OCI-LY3 (cell line): ENCODE data around the gene KCNQ1.

ENCODE experiments used
- H2AFZ ChIP-seq: fragments of 200-600, 300-600 bp; shearing (Covaris generic); 2 replicates; pipeline ENCODE4 v1.6.0; 2014; ENCODE audit warnings: antibody characterized with exemption, low read depth, low read length
- H3K27ac ChIP-seq: fragments of 200-600, 300-600 bp; sonication (generic); 2 replicates; pipeline ENCODE4 v1.5.1; 2014; ENCODE audit warnings: mild to moderate bottlenecking, low read length, moderate library complexity, mixed read lengths
- H3K27me3 ChIP-seq: fragments of 200-600, 300-600 bp; sonication (generic); 2 replicates; pipeline ENCODE4 v1.6.1; 2014; ENCODE audit warnings: low read depth, low read length, mixed read lengths
- H3K36me3 ChIP-seq: fragments of 200-600, 300-600 bp; sonication (generic); replicated peaks from 2 replicates; pipeline ENCODE3; 2014; ENCODE audit warnings: low read depth, low read length, mixed read lengths
- H3K4me1 ChIP-seq: fragments of 300-600, 200-600 bp; sonication (generic); 2 replicates; pipeline ENCODE4 v1.6.1; 2014; ENCODE audit warnings: low read length, mixed read lengths
- H3K4me2 ChIP-seq: fragments of 200-600, 300-600 bp; sonication (generic); 2 replicates; pipeline ENCODE4 v1.6.1; 2014; ENCODE audit warnings: low read length, mixed read lengths
- H3K4me3 ChIP-seq: fragments of 300-600, 200-600 bp; sonication (generic); 2 replicates; pipeline ENCODE4 v1.5.1; 2014; ENCODE audit warnings: antibody characterized with exemption, mild to moderate bottlenecking, low read length, moderate library complexity
- H3K79me2 ChIP-seq: fragments of 300-600, 200-600 bp; shearing (Covaris generic); 2 replicates; pipeline ENCODE4 v1.6.1; 2014; ENCODE audit warnings: mild to moderate bottlenecking, low read length, mixed read lengths
- H3K9ac ChIP-seq: fragments of 300-600, 200-600 bp; shearing (Covaris generic); 2 replicates; pipeline ENCODE4 v1.6.0; 2014; ENCODE audit warnings: mild to moderate bottlenecking, low read length, moderate library complexity
- H3K9me3 ChIP-seq: fragments of 200-600, 300-600 bp; shearing (Covaris generic); 2 replicates; pipeline ENCODE4 v1.6.1; 2014; ENCODE audit warnings: low read length, mixed read lengths; ENCODE audit not compliant: insufficient read depth
- H4K20me1 ChIP-seq: fragments of 200-600, 300-600 bp; sonication (generic); 2 replicates; pipeline ENCODE4 v1.6.1; 2016; ENCODE audit warnings: low read length, mixed read lengths; ENCODE audit not compliant: insufficient read depth
- CTCF ChIP-seq: fragments of 200-600, 300-600 bp; sonication (generic); IDR thresholded peaks from 2 replicates; pipeline ENCODE4 v1.5.1; 2014; ENCODE audit warnings: antibody characterized with exemption, low read length, low read depth
- EZH2phosphoT487 ChIP-seq: fragments of 200-600 bp; shearing (Covaris generic); IDR thresholded peaks from 2 replicates; pipeline ENCODE4 v1.6.1; 2018; ENCODE audit warnings: antibody characterized with exemption, mixed run types, low read depth

Gene KCNQ1

GRCh38 chr11:2699531-2700414, 255.0 kb downstream of the KCNQ1 start, which contains the start of gene KCNQ1OT1:
Gene KCNQ1OT1 (minus strand): TSS chr11:2699994.
- Histone ChIP-seq H4K20me1 (peaks cover 40% of the 10 kb centered on the region), H3K36me3 (no peaks in the 10 kb centered on the region), H3K9me3 (no peaks in the 10 kb centered on the region), H3K27me3 (no peaks in the 10 kb centered on the region), H2AFZ (peak within 1 kb of the TSS; percentile 41; the same call in 1 of the 2 replicates), H3K79me2 (peaks cover 49% of the 10 kb centered on the region), H3K4me2 (peak within 1 kb of the TSS; percentile 91), H3K4me1 (peaks cover 25% of the 10 kb centered on the region), H3K27ac (peak within 1 kb of the TSS; percentile 70), H3K9ac (peak within 1 kb of the TSS; percentile 97), H3K4me3 (peak within 1 kb of the TSS; percentile 98)
- no peak for TF ChIP-seq EZH2phosphoT487
- no peak; the same call in 1 of the 2 replicates for TF ChIP-seq CTCF

GRCh38 chr11:2700415-2701211, 255.8 kb downstream of the KCNQ1 start:
- peak overlapping the region; percentile 97 for H3K9ac ChIP-seq
- peaks cover 31% of the 10 kb centered on the region for H4K20me1 ChIP-seq
- peak overlapping the region; percentile 70 for H3K27ac ChIP-seq
- TF ChIP-seq CTCF (no peak), EZH2phosphoT487 (no peak)
- no peaks in the 10 kb centered on the region for H3K36me3 ChIP-seq
- no peaks in the 10 kb centered on the region for H3K27me3 ChIP-seq
- H3K4me3 ChIP-seq, result peak overlapping the region; percentile 98
- peaks cover 25% of the 10 kb centered on the region for H3K4me1 ChIP-seq
- H2AFZ ChIP-seq, result peak overlapping the region; percentile 41; the same call in 1 of the 2 replicates
- peak overlapping the region; percentile 91 for H3K4me2 ChIP-seq
- peaks cover 41% of the 10 kb centered on the region for H3K79me2 ChIP-seq
- H3K9me3 ChIP-seq, result no peaks in the 10 kb centered on the region

- H3K27ac ChIP-seq, result no peak overlapping the region
- H3K9ac ChIP-seq, result peak overlapping the region; percentile 97
- H3K4me1 ChIP-seq, result peaks cover 25% of the 10 kb centered on the region
- H3K4me2 ChIP-seq, result peak overlapping the region; percentile 91
- H3K4me3 ChIP-seq, result peak overlapping the region; percentile 98
- H3K9me3 ChIP-seq, result no peaks in the 10 kb centered on the region
- no peak for TF ChIP-seq EZH2phosphoT487
- TF ChIP-seq CTCF, result no peak
- H2AFZ ChIP-seq, result no peak overlapping the region
- H3K36me3 ChIP-seq, result no peaks in the 10 kb centered on the region
- H3K27me3 ChIP-seq, result no peaks in the 10 kb centered on the region
- peaks cover 25% of the 10 kb centered on the region for H4K20me1 ChIP-seq
- H3K79me2 ChIP-seq, result peaks cover 35% of the 10 kb centered on the region
Measured at GRCh38 chr11:2701230-2701629, 256.4 kb downstream of the KCNQ1 start.

GRCh38 chr11:2701898-2702434, 257.2 kb downstream of the KCNQ1 start:
- Histone ChIP-seq H3K4me3 (no peak overlapping the region), H4K20me1 (peaks cover 18% of the 10 kb centered on the region), H3K9me3 (no peaks in the 10 kb centered on the region), H3K4me1 (peaks cover 25% of the 10 kb centered on the region), H2AFZ (no peak overlapping the region), H3K36me3 (no peaks in the 10 kb centered on the region), H3K27ac (no peak overlapping the region), H3K4me2 (no peak overlapping the region), H3K27me3 (no peaks in the 10 kb centered on the region), H3K79me2 (peaks cover 28% of the 10 kb centered on the region), H3K9ac (no peak overlapping the region)
- TF ChIP-seq CTCF (no peak), EZH2phosphoT487 (no peak)
